HL-60 (cell line): ENCODE data around the gene IDH3A.
A peak's percentile ranks its signal among the peaks of the same experiment; 100 is the strongest.

Experiments
- DNase-seq, 2 experiments: peaks; one replicate each; pipeline ENCODE4 v3.0.0-alpha.2; 2010 to 2020; ENCODE audit warnings: low read depth in 1 of 2, low spot score in 1 of 2
- H3K27ac ChIP-seq: fragments of 250-450 bp; sonication (Bioruptor Pico); replicated peaks from 2 replicates; pipeline ENCODE4 v1.5.1; 2020; ENCODE audit warnings: mild to moderate bottlenecking, moderate library complexity
- H3K27me3 ChIP-seq: fragments of 250-450 bp; sonication (Bioruptor Pico); 2 replicates; pipeline ENCODE4 v1.5.1; 2021; ENCODE audit warnings: mild to moderate bottlenecking, moderate library complexity; ENCODE audit not compliant: insufficient read depth, poor library complexity, severe bottlenecking
- H3K4me3 ChIP-seq: replicated peaks from 2 replicates; pipeline ENCODE4 v1.5.1; 2011; ENCODE audit warnings: mild to moderate bottlenecking, control low read depth, low read length; ENCODE audit not compliant: insufficient read depth
- CTCF ChIP-seq: IDR thresholded peaks from one replicate; pipeline ENCODE4 v1.5.1; 2011; ENCODE audit warnings: low read length, control low read depth, inconsistent platforms; ENCODE audit not compliant: insufficient read depth
- GABPA ChIP-seq: IDR thresholded peaks from 2 replicates; pipeline ENCODE4 v1.6.1; 2012; ENCODE audit warnings: low read depth
- POLR2AphosphoS5 ChIP-seq: IDR thresholded peaks from 2 replicates; pipeline ENCODE4 v1.6.1; 2012; ENCODE audit warnings: low read depth
- SPI1 ChIP-seq: IDR thresholded peaks from 2 replicates; pipeline ENCODE4 v1.6.1; 2012; ENCODE audit warnings: low read depth, mild to moderate bottlenecking, borderline replicate concordance
- TF ChIP-seq, protein P1 (sequence below): IDR thresholded peaks from 2 replicates; pipeline ENCODE4 v1.6.1; 2012; ENCODE audit warnings: low read depth; ENCODE audit not compliant: insufficient replicate concordance

The IDH3A gene

GRCh38 chr15:78102211-78102610 lies 47.0 kb upstream of the IDH3A start:
- H3K4me3 ChIP-seq, result no peak overlapping the region
- no peak overlapping the region for H3K27ac ChIP-seq
- H3K27me3 ChIP-seq, result no peaks in the 10 kb centered on the region
- no peak for DNase-seq
- TF ChIP-seq, protein P1, sequence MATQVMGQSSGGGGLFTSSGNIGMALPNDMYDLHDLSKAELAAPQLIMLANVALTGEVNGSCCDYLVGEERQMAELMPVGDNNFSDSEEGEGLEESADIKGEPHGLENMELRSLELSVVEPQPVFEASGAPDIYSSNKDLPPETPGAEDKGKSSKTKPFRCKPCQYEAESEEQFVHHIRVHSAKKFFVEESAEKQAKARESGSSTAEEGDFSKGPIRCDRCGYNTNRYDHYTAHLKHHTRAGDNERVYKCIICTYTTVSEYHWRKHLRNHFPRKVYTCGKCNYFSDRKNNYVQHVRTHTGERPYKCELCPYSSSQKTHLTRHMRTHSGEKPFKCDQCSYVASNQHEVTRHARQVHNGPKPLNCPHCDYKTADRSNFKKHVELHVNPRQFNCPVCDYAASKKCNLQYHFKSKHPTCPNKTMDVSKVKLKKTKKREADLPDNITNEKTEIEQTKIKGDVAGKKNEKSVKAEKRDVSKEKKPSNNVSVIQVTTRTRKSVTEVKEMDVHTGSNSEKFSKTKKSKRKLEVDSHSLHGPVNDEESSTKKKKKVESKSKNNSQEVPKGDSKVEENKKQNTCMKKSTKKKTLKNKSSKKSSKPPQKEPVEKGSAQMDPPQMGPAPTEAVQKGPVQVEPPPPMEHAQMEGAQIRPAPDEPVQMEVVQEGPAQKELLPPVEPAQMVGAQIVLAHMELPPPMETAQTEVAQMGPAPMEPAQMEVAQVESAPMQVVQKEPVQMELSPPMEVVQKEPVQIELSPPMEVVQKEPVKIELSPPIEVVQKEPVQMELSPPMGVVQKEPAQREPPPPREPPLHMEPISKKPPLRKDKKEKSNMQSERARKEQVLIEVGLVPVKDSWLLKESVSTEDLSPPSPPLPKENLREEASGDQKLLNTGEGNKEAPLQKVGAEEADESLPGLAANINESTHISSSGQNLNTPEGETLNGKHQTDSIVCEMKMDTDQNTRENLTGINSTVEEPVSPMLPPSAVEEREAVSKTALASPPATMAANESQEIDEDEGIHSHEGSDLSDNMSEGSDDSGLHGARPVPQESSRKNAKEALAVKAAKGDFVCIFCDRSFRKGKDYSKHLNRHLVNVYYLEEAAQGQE, result no peak
- no peak for TF ChIP-seq POLR2AphosphoS5
- no peak for TF ChIP-seq GABPA
- no peak for TF ChIP-seq CTCF
- no peak for TF ChIP-seq SPI1

- Histone ChIP-seq H3K27me3 (no peaks in the 10 kb centered on the region), H3K4me3 (no peak overlapping the region), H3K27ac (no peak overlapping the region)
- TF ChIP-seq POLR2AphosphoS5 (no peak), GABPA (no peak), CTCF (no peak), SPI1 (no peak)
- TF ChIP-seq, protein P1, result no peak
- DNase-seq, result no peak
These were observed 46.4 kb upstream of the IDH3A start for GRCh38 chr15:78102741-78103140.

DNA sequence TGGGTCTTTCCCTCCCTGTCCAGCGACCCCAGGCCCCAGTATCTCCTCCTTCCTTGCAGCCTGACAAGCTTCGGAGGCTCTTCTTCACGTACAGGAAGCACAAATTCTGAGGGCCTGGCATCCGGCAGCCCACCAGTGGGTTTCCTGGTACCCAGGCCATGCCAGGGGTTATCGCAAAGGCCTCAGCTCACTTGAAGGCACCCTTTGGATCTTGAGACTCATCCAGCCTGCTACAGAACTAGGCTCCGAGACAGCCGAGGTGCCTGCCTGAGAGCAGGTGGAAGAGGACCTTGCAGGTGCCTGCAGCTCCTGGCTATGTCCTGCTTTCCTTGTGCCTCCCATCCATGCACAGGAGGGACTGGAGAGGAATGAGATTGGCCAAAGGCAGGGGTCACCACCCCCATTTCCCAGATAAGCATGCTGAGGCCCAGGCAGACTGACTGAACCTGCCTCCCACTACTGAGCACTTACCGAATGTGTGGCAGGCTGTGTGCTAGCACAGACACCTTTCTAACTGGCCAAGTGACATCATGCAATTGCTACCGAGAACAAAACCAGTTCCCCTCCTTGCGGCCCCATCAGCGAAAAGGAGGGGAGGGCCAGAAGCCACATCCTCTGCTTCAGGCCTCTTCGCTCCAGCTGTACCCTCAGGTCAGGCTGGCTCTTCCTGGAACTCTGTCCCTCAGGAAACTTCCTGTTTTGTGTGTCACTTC lies 45.6 kb upstream of the IDH3A start:
- DNase-seq, result peak; percentile 52 to 83
- H3K27ac ChIP-seq, result peak overlapping the region; percentile 41

More for the DNA sequence above, 45.6 kb upstream of the IDH3A start:
- H3K27me3 ChIP-seq, result no peaks in the 10 kb centered on the region
- H3K4me3 ChIP-seq, result no peak overlapping the region
- no peak for TF ChIP-seq CTCF
- peak; percentile 85 for TF ChIP-seq SPI1
- TF ChIP-seq POLR2AphosphoS5, result peak; percentile 28; the same call in 1 of the 2 replicates
- TF ChIP-seq GABPA, result peak; percentile 55; the same call in 1 of the 2 replicates
